HG03039 (cell line): ENCODE measurements around the gene ASRGL1.

Experiments
- ATAC-seq: cut with Tn5 transposase; IDR thresholded peaks from one replicate; pipeline ENCODE4 v1.9.1; 2021; ENCODE audit warnings: mild to moderate bottlenecking, moderate library complexity; ENCODE audit not compliant: unreplicated experiment

Gene ASRGL1

GRCh38 chr11:62392506-62392905, 55.3 kb downstream of the ASRGL1 start:
- no peak for ATAC-seq

- no peak for ATAC-seq
Observed at GRCh38 chr11:62393061-62393611, 55.9 kb downstream of the ASRGL1 start.

- ATAC-seq, result no peak
Observed at GRCh38 chr11:62393735-62394134, 56.5 kb downstream of the ASRGL1 start.

- no peak for ATAC-seq
Observed at GRCh38 chr11:62394825-62395538, 57.7 kb downstream of the ASRGL1 start.

GRCh38 chr11:62395885-62396551, 58.8 kb downstream of the ASRGL1 start:
- no peak for ATAC-seq

- no peak for ATAC-seq
Observed at GRCh38 chr11:62398011-62398994, 61.1 kb downstream of the ASRGL1 start.

- ATAC-seq, result no peak
Observed at GRCh38 chr11:62399172-62399877, 62.1 kb downstream of the ASRGL1 start.

- ATAC-seq, result no peak
Observed at GRCh38 chr11:62399878-62400266, 62.6 kb downstream of the ASRGL1 start.

GRCh38 chr11:62400281-62400680, 63.0 kb downstream of the ASRGL1 start:
- ATAC-seq, result no peak

GRCh38 chr11:62400760-62401159, 63.5 kb downstream of the ASRGL1 start:
- no peak for ATAC-seq

GRCh38 chr11:62401356-62401755, 64.1 kb downstream of the ASRGL1 start:
- no peak for ATAC-seq

GRCh38 chr11:62401811-62402210, 64.6 kb downstream of the ASRGL1 start:
- ATAC-seq, result no peak

- ATAC-seq, result no peak
Observed at GRCh38 chr11:62402226-62402959, 65.1 kb downstream of the ASRGL1 start.

GRCh38 chr11:62402960-62403730, 65.9 kb downstream of the ASRGL1 start:
- ATAC-seq, result no peak

GRCh38 chr11:62404435-62404834, 67.2 kb downstream of the ASRGL1 start:
- no peak for ATAC-seq

- ATAC-seq, result no peak
Observed at GRCh38 chr11:62404901-62405300, 67.7 kb downstream of the ASRGL1 start.

- no peak for ATAC-seq
Observed at GRCh38 chr11:62406034-62406433, 68.8 kb downstream of the ASRGL1 start.

GRCh38 chr11:62409831-62410230, 72.6 kb downstream of the ASRGL1 start:
- no peak for ATAC-seq

GRCh38 chr11:62410972-62411371, 73.7 kb downstream of the ASRGL1 start:
- no peak for ATAC-seq
